K562 (cell line): Measurements from ENCODE around the gene NSMF. TPM values are rescaled to one million over a fixed set of nuclear protein-coding genes. Genes with fewer than 3 reads are reported as not detected.

Experiments
- ARNT ChIP-seq, 2 experiments: fragments of 450-650 bp; IDR thresholded peaks; 2 replicates each; pipeline ENCODE4 v1.6.1; 2016; ENCODE audit warnings: mild to moderate bottlenecking in 1 of 2
- BACH1 ChIP-seq: fragments of 200-800 bp; sonication (Bioruptor generic); IDR thresholded peaks from 2 replicates; pipeline ENCODE4 v1.6.1; 2016; ENCODE audit warnings: missing genetic modification characterization, missing compliant biosample characterization
- CSDE1 ChIP-seq, 2 experiments: fragments of 450-650 bp; IDR thresholded peaks; 2 replicates each; pipeline ENCODE4 v1.6.1; 2016; ENCODE audit warnings: mild to moderate bottlenecking in 1 of 2
- CTCF ChIP-seq, 3 experiments: IDR thresholded peaks in 2 of 3; conservative IDR thresholded peaks in 1 of 3; 2 replicates each; pipeline ENCODE4 v1.5.1; 2011 to 2012; ENCODE audit warnings: low read length in 3 of 3, mild to moderate bottlenecking in 3 of 3, control low read depth in 2 of 3, improper control_type of control experiment in 1 of 3, inconsistent platforms in 1 of 3, low read depth in 1 of 3, mixed read lengths in 1 of 3, moderate library complexity in 1 of 3; ENCODE audit not compliant: insufficient read depth in 2 of 3
- ESRRA ChIP-seq: fragments of 450-650 bp; IDR thresholded peaks from 2 replicates; pipeline ENCODE4 v1.6.1; 2014; ENCODE audit warnings: low read depth, mild to moderate bottlenecking, moderate library complexity, borderline replicate concordance
- FOXA3 ChIP-seq, 2 experiments: fragments of 450-650 bp in 1 of 2; sonication (generic) in 1 of 2; formaldehyde crosslinking; IDR thresholded peaks in 1 of 2; conservative IDR thresholded peaks in 1 of 2; 2 replicates each; pipeline versions ENCODE4 v1.4.0 to v1.8.0; 2020 to 2022; ENCODE audit warnings: mild to moderate bottlenecking in 2 of 2, missing genetic modification reagents in 1 of 2
- MTA1 ChIP-seq: fragments of 450-650 bp; IDR thresholded peaks from 2 replicates; pipeline ENCODE4 v1.6.1; 2017; ENCODE audit warnings: borderline replicate concordance
- PBX2 ChIP-seq, 2 experiments: IDR thresholded peaks in 1 of 2; conservative IDR thresholded peaks in 1 of 2; 2 replicates each; pipeline ENCODE4 v1.6.1; 2016; ENCODE audit warnings: low read depth in 2 of 2, mild to moderate bottlenecking in 1 of 2, missing compliant biosample characterization in 1 of 2, missing genetic modification characterization in 1 of 2, moderate library complexity in 1 of 2
- RBM22 ChIP-seq: fragments of 200-400 bp; formaldehyde crosslinking; IDR thresholded peaks from 2 replicates; pipeline ENCODE4 v1.6.1; 2018; ENCODE audit warnings: low read length, low read depth; ENCODE audit not compliant: poor library complexity, severe bottlenecking
- XRCC5 ChIP-seq: fragments of 200-400 bp; formaldehyde crosslinking; IDR thresholded peaks from 2 replicates; pipeline ENCODE4 v1.6.1; 2017; ENCODE audit warnings: low read depth, mild to moderate bottlenecking, low read length
- ZBTB1 ChIP-seq: sonication (generic); formaldehyde crosslinking; IDR thresholded peaks from 2 replicates; pipeline ENCODE4 v1.8.1; 2023; ENCODE audit warnings: missing genetic modification reagents, low read depth, mild to moderate bottlenecking, borderline replicate concordance
- ZBTB33 ChIP-seq: sonication (generic); formaldehyde crosslinking; IDR thresholded peaks from 2 replicates; pipeline ENCODE4 v1.8.1; 2023; ENCODE audit warnings: mild to moderate bottlenecking, missing genetic modification reagents
- ZBTB34 ChIP-seq: fragments of 250-450 bp; sonication (Bioruptor Pico); IDR thresholded peaks from 2 replicates; pipeline ENCODE4 v1.8.0; 2021; ENCODE audit warnings: mild to moderate bottlenecking, moderate library complexity
- ZNF165 ChIP-seq: fragments of 250-450 bp; sonication (Bioruptor Pico); IDR thresholded peaks from 2 replicates; pipeline ENCODE4 v1.4.0; 2020; ENCODE audit warnings: borderline replicate concordance
- ZNF175 ChIP-seq: fragments of 200-800 bp; sonication (Bioruptor generic); IDR thresholded peaks from 2 replicates; pipeline ENCODE4 v1.6.1; 2016; ENCODE audit warnings: low read depth, mild to moderate bottlenecking, missing genetic modification characterization, missing compliant biosample characterization
- ZNF511 ChIP-seq: sonication (generic); formaldehyde crosslinking; IDR thresholded peaks from 2 replicates; pipeline ENCODE4 v1.8.0; 2022; ENCODE audit warnings: mild to moderate bottlenecking, missing genetic modification reagents
- polyA plus RNA-seq, 8 experiments: library from polyadenylated mRNA; depleted of rRNA in 4 of 8; stranded (reverse) in 5 of 8; unstranded in 3 of 8; fragments of >200 nt; fragmentation: Nextera tagmentation in 2 of 8; fragmentation: Illumina TruSeq in 1 of 8; extraction: Ambion mirVana in 2 of 8; extraction: Trizol in 1 of 8; gene quantifications; 2 replicates each; pipeline versions ENCODE4 v1.2.1 to v1.2.3, GENCODE V29; 2011 to 2014; ENCODE audit warnings: inconsistent platforms in 1 of 8, missing spikeins in 1 of 8
- total RNA-seq, 7 experiments: library from RNA; depleted of rRNA in 6 of 7; stranded (reverse); fragments of >200 nt in 6 of 7; fragmentation: Illumina TruSeq in 2 of 7; extraction: Trizol in 2 of 7; gene quantifications; 2 replicates each; pipeline versions ENCODE4 v1.2.1 to v1.2.3, GENCODE V29; 2011 to 2021; ENCODE audit warnings: low replicate concordance in 1 of 7

NSMF gene
- total and polyA plus RNA-seq, 9 of the 15 experiments (the other 6 are each of a cell fraction or from before 2014, with no cell fraction given), result 0.20 to 82.7 (median 29.3) TPM

GRCh38 chr9:137482094-137482781 lies 23.1 kb upstream of the NSMF start (continued):
- TF ChIP-seq ZNF175 (CRISPR knock-in tag) (no peak), MTA1 (peak; percentile 71; the same call in 1 of the 2 replicates), ZNF165 (CRISPR knock-in tag) (no peak), FOXA3 (CRISPR knock-in tag; conservative IDR thresholded peaks at IDR 0.05 in 1 of 2, IDR thresholded peaks at IDR 0.05 in 1 of 2) (peak in 1 of 2 experiments; percentile 54; a peak in 2 of 4 replicates), CTCF (IDR thresholded peaks at IDR 0.05 in 2 of 3, conservative IDR thresholded peaks at IDR 0.05 in 1 of 3; ENCODE audit: insufficient read depth in 2 of 3, low read depth in 1 of 3, low read length in 3 of 3) (no peak), ZBTB34 (no peak), PBX2 (CRISPR knock-in tag; IDR thresholded peaks at IDR 0.05; ENCODE audit: low read depth) (no peak), PBX2 (tag; conservative IDR thresholded peaks at IDR 0.05; ENCODE audit: low read depth) (no peak), ESRRA (peak; percentile 40; the same call in 1 of the 2 replicates), CSDE1 (IDR thresholded peaks at IDR 0.05) (no peak), BACH1 (tag) (peak; percentile 94), RBM22 (no peak), ARNT (IDR thresholded peaks at IDR 0.05) (no peak), ZNF511 (no peak), ZBTB33 (CRISPR knock-in tag) (no peak), XRCC5 (no peak), ZBTB1 (CRISPR knock-in tag) (no peak; the same call in 1 of the 2 replicates)
